Activated naive CD8-positive, alpha-beta T cell treated with anti-CD3 and anti-CD28 coated beads, Interleukin-2, amount 10 ng/mL, durations not matched to agents 7 days and 5 days (primary cell): ENCODE measurements around the gene XPC. TPM values are rescaled to one million over a fixed set of nuclear protein-coding genes. Genes with fewer than 3 reads are reported as not detected.
A peak's percentile ranks its signal among the peaks of the same experiment; 100 is the strongest.

Experiments
- ATAC-seq: fragments of 150-1000 bp; cut with Tn5 transposase; one replicate; pipeline ENCODE4 v1.10.0; 2021; ENCODE audit warnings: low read depth, moderate library complexity
- POLR2A ChIA-PET: fragments of 350-600 bp; sonication (Branson Sonifier 250); formaldehyde crosslinking; loops from one replicate; lab custom pipeline; 2021; ENCODE audit warnings: antibody characterized with exemption; lab: Charles Lee
- DNase-seq: peaks from one replicate; pipeline ENCODE4 v3.0.0; 2021
- H3K27ac Mint-ChIP-seq: one replicate; pipeline ENCODE4 v1.8.0; 2022; ENCODE audit warnings: mild to moderate bottlenecking, mixed read lengths
- H3K27me3 Mint-ChIP-seq: one replicate; pipeline ENCODE4 v1.8.0; 2022; ENCODE audit warnings: mild to moderate bottlenecking, moderate library complexity, mixed read lengths
- H3K36me3 Mint-ChIP-seq: one replicate; pipeline ENCODE4 v1.8.0; 2021; ENCODE audit warnings: mild to moderate bottlenecking, mixed read lengths
- H3K4me1 Mint-ChIP-seq: one replicate; pipeline ENCODE4 v1.8.0; 2021; ENCODE audit warnings: mixed read lengths
- H3K4me3 Mint-ChIP-seq: one replicate; pipeline ENCODE4 v1.8.0; 2022; ENCODE audit warnings: mild to moderate bottlenecking, moderate library complexity, mixed read lengths
- H3K9me3 Mint-ChIP-seq: one replicate; pipeline ENCODE4 v1.8.0; 2021; ENCODE audit warnings: mixed read lengths
- total RNA-seq, 2 experiments: library from RNA; stranded (reverse); gene quantifications; one replicate each; pipeline ENCODE4 v1.2.3, GENCODE V29; 2021

Gene XPC
- total RNA-seq, 2 experiments from 2014 or later, result 53.3 to 56.8 TPM

DNA sequence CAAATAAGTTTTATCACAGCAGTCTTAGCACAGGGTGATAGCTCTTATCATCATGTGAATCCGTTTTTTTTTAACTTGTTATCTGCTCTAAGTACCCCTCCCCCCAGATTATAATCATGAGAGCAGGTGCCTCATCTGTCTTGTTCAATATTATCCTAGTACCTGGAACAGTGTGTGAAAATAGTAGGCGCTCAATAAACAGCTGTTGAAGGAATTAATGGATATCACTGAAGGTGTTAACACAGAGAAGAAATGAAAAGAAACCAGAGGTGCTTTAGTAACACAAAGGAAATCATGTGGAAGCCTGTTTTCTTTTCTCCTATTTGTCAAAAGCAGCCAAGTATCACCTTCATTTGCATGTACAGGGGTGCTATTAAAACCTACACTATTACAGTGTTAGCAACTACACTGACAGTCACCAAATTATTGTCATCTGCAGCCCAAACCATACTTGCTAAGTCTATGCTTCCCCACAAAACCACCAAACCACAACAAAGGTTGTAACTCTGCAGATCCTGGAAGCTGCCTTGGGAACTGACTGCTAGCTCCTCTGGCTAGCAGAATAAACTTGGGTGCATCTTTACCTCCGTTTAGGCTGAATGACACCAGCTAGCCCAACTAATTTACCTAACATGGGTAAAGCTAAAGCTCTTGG, 2.9 kb downstream of the XPC start:
- ATAC-seq (peak; percentile 42), DNase-seq (no peak)
- H3K9me3 Mint-ChIP-seq, result no peaks in the 10 kb centered on the region
- POLR2A ChIA-PET, result interaction anchor here (0.6 to 2.1 kb wide), 5 partner anchors 9 to 242 kb away, joined by 3 to 10 read pairs (median 3); partner anchors contain the start of gene CHCHD4
- H3K27me3 Mint-ChIP-seq, result no peaks in the 10 kb centered on the region
- H3K4me3 Mint-ChIP-seq, result peak overlapping the region; percentile 31
- H3K27ac Mint-ChIP-seq, result peak overlapping the region; percentile 24
- peaks cover 48% of the 10 kb centered on the region for H3K4me1 Mint-ChIP-seq
- H3K36me3 Mint-ChIP-seq, result peaks cover 18% of the 10 kb centered on the region

DNA sequence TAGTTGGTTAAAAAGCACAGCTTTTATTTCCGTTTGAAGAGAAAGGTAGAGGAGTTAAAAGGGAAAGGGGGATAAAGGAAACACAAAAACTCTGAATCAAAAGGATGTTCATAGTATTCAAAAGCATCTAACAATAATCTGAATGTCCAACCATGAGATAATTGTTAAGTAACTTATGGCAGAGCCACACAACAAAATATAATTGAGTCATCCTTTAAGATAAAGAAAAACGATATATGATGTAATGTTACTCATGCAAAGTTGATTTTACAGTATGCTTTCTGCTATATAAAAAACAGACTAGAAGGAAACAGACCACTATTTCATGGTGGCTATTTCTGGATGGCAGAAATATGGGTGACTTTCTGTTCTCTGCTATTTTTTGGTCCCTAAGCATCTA, 3.9 kb downstream of the XPC start:
- Mint-ChIP-seq H3K27ac (no peak overlapping the region), H3K4me3 (no peak overlapping the region), H3K4me1 (peaks cover 45% of the 10 kb centered on the region), H3K9me3 (no peaks in the 10 kb centered on the region), H3K36me3 (peaks cover 25% of the 10 kb centered on the region), H3K27me3 (no peaks in the 10 kb centered on the region)
- DNase-seq (no peak), ATAC-seq (no peak)
- POLR2A ChIA-PET, result interaction anchor here (2.1 kb wide), 1 partner anchor 30 kb away, joined by 10 read pairs; no protein-coding TSS in a partner anchor

DNA sequence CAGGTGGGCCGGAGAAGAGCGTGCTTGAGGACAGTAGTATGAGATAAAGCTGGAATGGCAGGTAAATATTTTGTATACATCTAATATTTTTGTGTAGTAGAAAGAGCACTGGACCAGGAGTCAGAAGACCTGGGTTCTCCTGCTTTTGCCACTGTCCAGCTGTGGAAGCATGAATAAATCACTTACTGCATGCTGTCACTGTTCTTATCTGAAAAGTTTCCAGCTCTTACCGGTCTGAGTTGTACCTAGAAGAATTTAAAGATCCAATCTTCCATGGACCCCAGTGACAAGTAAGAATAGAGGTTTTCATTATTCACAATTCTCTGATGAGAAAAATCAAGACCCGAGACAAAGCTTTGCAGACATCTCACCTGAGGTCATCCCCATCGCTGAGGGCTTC, 5.9 kb downstream of the XPC start:
- Mint-ChIP-seq H3K27me3 (no peaks in the 10 kb centered on the region), H3K4me1 (peaks cover 37% of the 10 kb centered on the region), H3K9me3 (no peaks in the 10 kb centered on the region), H3K36me3 (peaks cover 26% of the 10 kb centered on the region), H3K4me3 (no peak overlapping the region), H3K27ac (no peak overlapping the region)
- ATAC-seq (no peak), DNase-seq (no peak)
- POLR2A ChIA-PET, result no interaction called here

DNA sequence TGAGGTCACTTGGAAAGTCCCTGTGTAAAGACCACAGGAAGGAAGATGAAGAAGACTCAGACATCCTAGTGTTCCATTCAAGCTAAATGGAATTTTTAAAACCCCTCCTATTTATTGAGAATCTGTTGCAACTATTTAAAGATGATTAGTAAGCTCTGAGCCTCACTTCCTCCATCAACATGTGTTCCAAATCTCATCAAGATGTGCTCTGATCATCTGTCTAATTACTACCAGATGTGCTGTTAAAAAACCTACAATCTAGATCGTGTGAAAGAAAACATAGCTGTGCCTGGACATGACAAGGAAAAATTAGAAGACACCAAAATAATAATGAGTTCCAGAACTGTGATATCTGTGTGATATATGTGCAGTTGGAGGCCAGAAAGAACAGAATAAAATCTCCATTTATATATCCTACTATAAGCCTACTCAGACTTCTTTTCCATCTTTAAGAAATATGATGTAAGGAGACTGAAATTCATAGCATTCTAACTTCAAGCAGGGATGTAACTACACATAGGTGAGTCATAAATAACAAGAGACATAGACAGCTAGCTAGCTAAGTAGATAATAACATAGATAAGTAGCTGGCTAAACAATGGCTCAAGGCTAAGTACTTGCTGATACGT, 7.8 kb downstream of the XPC start:
- Mint-ChIP-seq H3K9me3 (no peaks in the 10 kb centered on the region), H3K4me3 (no peak overlapping the region), H3K4me1 (peaks cover 22% of the 10 kb centered on the region), H3K27me3 (no peaks in the 10 kb centered on the region), H3K27ac (no peak overlapping the region), H3K36me3 (peaks cover 38% of the 10 kb centered on the region)
- POLR2A ChIA-PET, result no interaction called here
- no peak for DNase-seq
- ATAC-seq, result no peak

DNA sequence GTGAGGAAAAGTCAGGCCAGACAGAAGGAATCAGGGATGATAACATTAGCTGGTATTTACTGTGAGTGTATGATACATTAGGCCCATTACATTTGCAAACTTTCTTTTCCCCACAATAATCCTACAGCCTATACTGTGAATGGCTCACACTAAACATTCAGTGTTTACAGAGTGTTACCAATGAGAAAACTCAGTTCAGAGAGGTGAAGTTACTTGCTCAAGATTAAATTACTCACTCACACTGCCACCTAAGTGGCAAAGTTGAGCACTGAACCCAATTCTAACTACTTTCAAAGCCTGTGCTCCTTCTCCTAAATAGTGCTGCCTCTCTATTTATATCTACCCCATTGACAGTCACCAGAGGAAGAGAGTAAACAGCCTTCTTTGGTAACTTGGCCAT, 8.5 kb downstream of the XPC start:
- H3K4me3 Mint-ChIP-seq, result no peak overlapping the region
- no peaks in the 10 kb centered on the region for H3K27me3 Mint-ChIP-seq
- ATAC-seq (no peak), DNase-seq (no peak)
- POLR2A ChIA-PET, result no interaction called here
- peaks cover 41% of the 10 kb centered on the region for H3K36me3 Mint-ChIP-seq
- no peak overlapping the region for H3K27ac Mint-ChIP-seq
- peaks cover 14% of the 10 kb centered on the region for H3K4me1 Mint-ChIP-seq
- no peaks in the 10 kb centered on the region for H3K9me3 Mint-ChIP-seq

DNA sequence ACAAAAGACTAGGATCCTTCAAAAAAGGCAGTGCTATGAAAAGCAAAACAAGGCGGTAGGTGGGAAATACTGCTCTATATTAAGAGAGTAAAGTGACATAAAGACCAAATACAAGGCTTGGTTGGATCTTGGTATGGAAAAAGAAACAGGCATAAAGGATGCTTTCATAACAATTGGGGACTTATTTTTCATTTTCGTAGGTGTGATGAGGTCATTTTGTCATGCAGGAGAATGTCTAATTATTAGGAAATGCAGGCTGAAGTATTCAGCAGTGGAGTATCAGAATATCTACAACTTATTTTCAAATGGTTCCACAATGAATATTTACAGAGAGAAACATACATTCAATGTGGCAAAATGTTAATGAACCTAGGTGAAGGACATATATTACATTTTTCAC, 9.0 kb downstream of the XPC start:
- Mint-ChIP-seq H3K27ac (no peak overlapping the region), H3K27me3 (no peaks in the 10 kb centered on the region), H3K9me3 (no peaks in the 10 kb centered on the region), H3K36me3 (peaks cover 45% of the 10 kb centered on the region), H3K4me3 (no peak overlapping the region), H3K4me1 (peaks cover 12% of the 10 kb centered on the region)
- ATAC-seq (no peak), DNase-seq (no peak)
- POLR2A ChIA-PET, result no interaction called here

DNA sequence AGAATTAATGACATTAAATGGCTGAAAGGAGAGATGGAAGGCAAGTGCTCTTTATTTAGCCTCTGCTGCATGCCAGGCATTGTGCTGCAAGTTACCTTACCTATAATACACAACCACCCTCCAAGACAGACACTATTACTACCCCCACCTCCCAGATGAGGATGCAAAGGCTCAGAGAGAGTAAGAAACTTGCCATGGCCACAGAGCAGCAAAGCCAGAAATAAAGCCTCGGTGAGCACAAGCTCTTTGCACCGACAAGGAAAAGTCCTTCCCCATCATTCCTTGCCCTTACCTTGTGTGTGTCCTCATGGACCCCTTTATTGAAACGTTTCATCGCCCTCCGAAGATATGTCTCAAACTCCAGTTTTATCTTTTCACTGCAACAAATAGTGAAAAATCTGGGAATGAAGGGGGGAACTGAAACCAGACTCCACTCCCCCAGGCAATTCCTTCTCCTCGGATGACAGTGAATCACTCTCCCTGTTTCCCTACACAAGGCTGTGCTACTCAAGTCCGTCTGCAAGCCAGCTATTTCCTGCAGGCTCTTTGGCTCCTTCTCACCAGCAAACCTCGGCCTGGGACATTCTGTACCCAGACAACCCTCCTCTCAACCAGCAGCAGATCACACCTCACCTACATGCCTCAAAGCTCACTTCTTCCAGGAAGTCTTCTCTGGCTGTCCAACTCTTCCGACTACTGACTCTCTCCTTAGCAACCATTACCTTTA, 11.4 kb downstream of the XPC start:
- Mint-ChIP-seq H3K4me3 (no peak overlapping the region), H3K27ac (no peak overlapping the region), H3K36me3 (peaks cover 65% of the 10 kb centered on the region), H3K4me1 (peaks cover 5% of the 10 kb centered on the region), H3K27me3 (no peaks in the 10 kb centered on the region), H3K9me3 (peaks cover 2% of the 10 kb centered on the region)
- ATAC-seq (no peak), DNase-seq (no peak)
- POLR2A ChIA-PET, result no interaction called here

DNA sequence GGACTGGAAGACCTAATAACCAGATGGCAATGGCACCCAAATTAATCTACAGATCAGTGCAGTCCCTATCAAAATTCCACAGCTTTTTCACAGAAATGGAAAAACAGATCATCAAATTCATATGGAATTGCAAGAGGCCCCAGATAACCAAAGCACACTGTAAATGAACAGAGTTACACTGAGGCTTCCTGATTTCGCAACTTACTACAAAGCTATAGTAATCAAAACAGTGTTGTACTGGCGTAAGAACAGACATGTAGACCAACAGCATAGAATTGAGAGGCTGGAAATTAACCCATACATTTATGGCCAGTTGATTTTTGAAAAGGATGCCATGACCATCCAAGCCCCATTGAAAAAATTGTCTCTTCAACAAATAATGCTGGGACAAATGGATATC, 16.2 kb downstream of the XPC start:
- DNase-seq (no peak), ATAC-seq (no peak)
- Mint-ChIP-seq H3K36me3 (peaks cover 75% of the 10 kb centered on the region), H3K27me3 (no peaks in the 10 kb centered on the region), H3K4me3 (no peak overlapping the region), H3K9me3 (peaks cover 10% of the 10 kb centered on the region), H3K27ac (no peak overlapping the region), H3K4me1 (no peaks in the 10 kb centered on the region)
- POLR2A ChIA-PET, result no interaction called here

DNA sequence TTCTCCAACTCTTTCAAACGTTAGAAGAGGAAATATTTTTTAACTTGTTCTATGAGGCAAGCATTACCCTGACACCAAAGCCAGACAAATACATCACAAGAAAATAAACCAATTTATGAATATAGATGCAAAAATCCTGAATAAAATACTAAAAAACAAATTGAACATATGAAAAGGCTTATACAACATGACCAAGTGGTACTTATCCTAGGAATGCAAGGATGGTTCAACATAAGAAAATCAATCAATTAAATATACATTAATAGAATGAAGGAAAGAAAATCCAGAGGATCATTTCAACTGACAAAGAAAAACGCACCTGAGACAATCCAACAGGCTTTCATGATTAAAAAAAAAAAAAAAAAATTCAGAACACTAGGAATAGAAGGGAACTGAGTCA, 17.1 kb downstream of the XPC start:
- ATAC-seq (no peak), DNase-seq (no peak)
- H3K4me3 Mint-ChIP-seq, result no peak overlapping the region
- no peak overlapping the region for H3K27ac Mint-ChIP-seq
- no peaks in the 10 kb centered on the region for H3K4me1 Mint-ChIP-seq
- H3K9me3 Mint-ChIP-seq, result peaks cover 10% of the 10 kb centered on the region
- POLR2A ChIA-PET, result no interaction called here
- H3K27me3 Mint-ChIP-seq, result no peaks in the 10 kb centered on the region
- H3K36me3 Mint-ChIP-seq, result peaks cover 69% of the 10 kb centered on the region

DNA sequence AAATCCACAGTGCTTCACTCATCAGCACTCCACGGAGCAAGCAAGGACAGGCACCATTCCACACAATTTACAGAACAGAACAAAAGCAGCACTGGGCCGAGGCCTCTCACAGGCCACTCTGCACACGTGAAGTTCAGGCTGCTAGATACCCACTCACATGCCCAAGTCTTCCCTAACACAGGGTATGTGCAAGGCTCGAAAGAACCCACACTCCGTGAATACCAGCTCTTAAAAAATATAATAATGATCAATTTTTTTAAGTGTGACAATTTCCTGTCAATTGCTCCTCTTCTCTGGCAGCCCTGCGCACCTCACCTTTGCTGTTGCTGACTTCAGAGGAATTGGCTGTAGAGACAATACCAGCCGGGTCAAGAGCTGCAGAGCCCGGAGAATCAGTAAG, 19.0 kb downstream of the XPC start:
- Mint-ChIP-seq H3K27ac (no peak overlapping the region), H3K27me3 (no peaks in the 10 kb centered on the region), H3K9me3 (peaks cover 10% of the 10 kb centered on the region), H3K4me3 (no peak overlapping the region), H3K4me1 (no peaks in the 10 kb centered on the region), H3K36me3 (peaks cover 65% of the 10 kb centered on the region)
- no peak for ATAC-seq
- no peak for DNase-seq
- POLR2A ChIA-PET, result no interaction called here

DNA sequence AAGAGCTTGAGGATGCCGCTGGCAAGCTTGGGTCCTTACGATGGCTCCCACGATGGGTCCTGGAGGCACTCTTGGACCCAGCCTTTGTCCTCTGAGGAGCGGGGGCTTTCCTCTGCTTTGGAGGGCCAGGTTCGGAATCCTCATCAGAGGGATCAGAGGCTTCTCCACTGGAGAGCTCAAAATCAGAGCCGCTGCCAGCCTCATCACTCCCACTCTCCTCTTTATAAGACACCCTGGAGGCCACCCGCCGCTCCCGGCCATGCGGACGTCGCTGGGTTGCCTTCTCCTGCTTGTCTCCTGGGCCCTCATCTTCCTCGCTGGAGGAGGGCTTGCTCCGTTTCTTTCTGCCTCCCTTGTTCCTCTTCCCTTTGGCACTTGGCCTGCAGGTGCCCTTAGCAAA, 20.0 kb downstream of the XPC start:
- no peak overlapping the region for H3K4me3 Mint-ChIP-seq
- no peak overlapping the region for H3K27ac Mint-ChIP-seq
- no peaks in the 10 kb centered on the region for H3K4me1 Mint-ChIP-seq
- H3K27me3 Mint-ChIP-seq, result no peaks in the 10 kb centered on the region
- POLR2A ChIA-PET, result interaction anchor here (0.8 kb wide), 1 partner anchor 14 kb away, joined by 3 read pairs; no protein-coding TSS in a partner anchor
- peaks cover 62% of the 10 kb centered on the region for H3K36me3 Mint-ChIP-seq
- no peak for DNase-seq
- ATAC-seq, result no peak
- H3K9me3 Mint-ChIP-seq, result peaks cover 10% of the 10 kb centered on the region

DNA sequence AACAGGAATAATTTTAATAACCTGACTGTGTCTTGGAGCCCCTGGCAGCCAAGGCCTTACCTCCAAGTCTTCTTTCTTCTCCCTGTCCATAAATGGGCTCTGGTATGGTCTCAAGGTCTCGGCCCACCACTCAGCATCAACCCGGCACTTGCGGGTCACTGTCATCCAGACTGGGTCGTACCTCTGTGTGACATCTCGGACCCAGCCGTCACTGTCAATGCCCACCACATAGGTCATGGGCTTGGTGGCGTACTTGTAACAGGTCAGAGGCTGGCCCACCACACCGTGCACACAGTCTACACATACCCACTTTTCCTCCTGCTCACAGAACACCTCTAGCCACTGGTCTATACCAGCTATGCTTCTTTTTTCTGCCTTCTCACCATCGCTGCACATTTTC, 20.4 kb downstream of the XPC start:
- Mint-ChIP-seq H3K4me1 (no peaks in the 10 kb centered on the region), H3K27me3 (no peaks in the 10 kb centered on the region), H3K27ac (no peak overlapping the region), H3K4me3 (no peak overlapping the region), H3K9me3 (peaks cover 10% of the 10 kb centered on the region), H3K36me3 (peaks cover 59% of the 10 kb centered on the region)
- DNase-seq (no peak), ATAC-seq (no peak)
- POLR2A ChIA-PET, result interaction anchor here (0.8 kb wide), 1 partner anchor 13 kb away, joined by 3 read pairs; no protein-coding TSS in a partner anchor

DNA sequence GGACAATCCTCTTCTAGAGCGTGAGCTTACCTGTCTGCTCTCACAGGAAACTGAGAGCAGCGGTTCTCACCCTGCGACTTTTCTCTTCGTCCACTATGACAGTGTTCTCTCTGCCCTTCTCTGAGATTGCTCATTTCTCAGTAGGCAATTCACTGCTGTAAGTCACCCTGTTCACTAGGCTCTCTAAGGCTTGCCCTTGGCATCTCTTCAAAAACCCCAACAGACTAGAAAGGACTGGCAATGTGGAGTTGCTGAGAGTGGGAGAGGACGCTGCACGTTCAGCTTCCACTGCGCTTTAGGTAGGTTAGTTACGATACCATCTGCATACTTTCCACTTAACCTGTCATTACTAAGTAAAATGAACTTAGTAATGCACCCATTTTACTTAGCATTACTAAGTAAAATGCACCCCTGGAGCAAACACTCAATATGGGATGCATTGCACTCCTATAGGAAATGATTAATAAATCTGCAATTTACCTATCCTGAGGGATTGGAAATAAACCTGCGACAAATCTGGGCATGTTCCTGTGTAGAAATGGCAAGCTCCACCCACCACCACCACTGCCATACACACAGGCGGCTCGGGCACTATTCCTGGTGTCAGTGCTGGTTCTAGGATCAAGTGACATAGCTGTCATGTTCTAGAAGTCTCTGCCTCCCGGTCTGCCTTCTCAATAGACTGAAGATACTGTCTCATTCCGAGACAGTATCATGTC, 21.4 kb downstream of the XPC start:
- POLR2A ChIA-PET, result interaction anchor here (1.3 kb wide), 1 partner anchor 22 kb away, joined by 3 read pairs; the partner anchor contains the start of genes LSM3 and XPC
- no peak overlapping the region for H3K27ac Mint-ChIP-seq
- H3K27me3 Mint-ChIP-seq, result no peaks in the 10 kb centered on the region
- H3K4me1 Mint-ChIP-seq, result no peaks in the 10 kb centered on the region
- peaks cover 50% of the 10 kb centered on the region for H3K36me3 Mint-ChIP-seq
- DNase-seq (no peak), ATAC-seq (no peak)
- H3K4me3 Mint-ChIP-seq, result no peak overlapping the region
- H3K9me3 Mint-ChIP-seq, result peaks cover 7% of the 10 kb centered on the region
